Lung (tissue), 12 donors: ENCODE data around the gene EDDM13. TPM values are rescaled to one million over a fixed set of nuclear protein-coding genes. Genes with fewer than 3 reads are reported as not detected.

Experiments
- ATAC-seq: fragments of 200-7000 bp; cut with Tn5 transposase; one replicate; pipeline ENCODE4 v1.9.1; 2020; ENCODE audit warnings: moderate number of reproducible peaks; ENCODE audit not compliant: insufficient read depth, low FRiP score
- DNase-seq, 3 donors: peaks; one replicate each; pipeline ENCODE4 v3.0.0-alpha.2; 2013 to 2017
- H3K27ac ChIP-seq, 2 donors: one replicate each; pipeline ENCODE4 v1.5.1; 2013; ENCODE audit warnings: mild to moderate bottlenecking in 2 of 2, moderate library complexity in 2 of 2, control low read depth in 1 of 2, inconsistent platforms in 1 of 2, low read depth in 1 of 2, low read length in 1 of 2
- H3K27me3 ChIP-seq, 3 donors: one replicate each; pipeline ENCODE4 v1.5.1; 2013; ENCODE audit warnings: low read length in 2 of 3; ENCODE audit not compliant: control insufficient read depth in 3 of 3, insufficient read depth in 3 of 3
- H3K36me3 ChIP-seq, 4 donors: one replicate each; pipeline ENCODE4 v1.5.1; 2013; ENCODE audit warnings: low read length in 4 of 4, mild to moderate bottlenecking in 1 of 4, moderate library complexity in 1 of 4; ENCODE audit not compliant: control insufficient read depth in 4 of 4, insufficient read depth in 4 of 4
- H3K4me1 ChIP-seq, 5 donors: one replicate each; pipeline ENCODE4 v1.5.1; 2013; ENCODE audit warnings: low read length in 5 of 5, mild to moderate bottlenecking in 2 of 5, moderate library complexity in 1 of 5; ENCODE audit not compliant: control insufficient read depth in 5 of 5, insufficient read depth in 5 of 5
- H3K4me3 ChIP-seq: one replicate; pipeline ENCODE4 v1.5.1; 2013; ENCODE audit warnings: mild to moderate bottlenecking, control low read depth, moderate library complexity
- H3K9ac ChIP-seq, 2 donors: one replicate each; pipeline ENCODE4 v1.5.1; 2013; ENCODE audit warnings: low read length in 2 of 2, control low read depth in 1 of 2; ENCODE audit not compliant: insufficient read depth in 1 of 2
- H3K9me3 ChIP-seq, 4 donors: one replicate each; pipeline ENCODE4 v1.5.1; 2013; ENCODE audit warnings: low read length in 3 of 4, mild to moderate bottlenecking in 1 of 4, moderate library complexity in 1 of 4; ENCODE audit not compliant: control insufficient read depth in 4 of 4, insufficient read depth in 3 of 4
- CTCF ChIP-seq: IDR thresholded peaks from 2 replicates; pipeline ENCODE4 v1.5.1; 2012; ENCODE audit warnings: mild to moderate bottlenecking; ENCODE audit errors: control extremely low read depth, extremely low read depth
- WGBS, 2 donors: extraction: QIAGEN DNeasy Blood & Tissue Kit; methylation state at CpG; one replicate each; pipeline ENCODE4 v1.1.7; 2013; 5-methylcytosine and 5-hydroxymethylcytosine counted together
- polyA plus RNA-seq, 2 donors: library from polyadenylated mRNA; stranded (reverse); fragments of 200-250 nt; gene quantifications; one replicate each; pipeline ENCODE4 v1.2.1, GENCODE V29; 2013
- total RNA-seq, 2 donors: library from RNA; depleted of rRNA in 1 of 2; stranded (reverse); fragments of >200 nt in 1 of 2; gene quantifications; one replicate each; pipeline ENCODE4 v1.2.1, GENCODE V29; 2014 to 2021
- donor health status: control.
- donor health status: control.
- donor health status: Bipolar disorder and iron deficiency.
- donor health status: healthy.
- donor health status: DM: yes; HTN: yes; CAD: no.

EDDM13 gene
- total and polyA plus RNA-seq, 4 donors = 1.1 to 3.0 (median 1.3) TPM; not detected in 1

GRCh38 chr19:56295531-56296455 lies 23.2 kb downstream of the EDDM13 start:
- no peaks in the 10 kb centered on the region for H3K27me3 ChIP-seq
- H3K4me1 ChIP-seq = peaks cover 0 to 1% (median 0%) of the 10 kb centered on the region in 5 donors
- H3K9ac ChIP-seq = no peak overlapping the region
- H3K4me3 ChIP-seq = no peak overlapping the region
- 96 to 97% methylated on average over 21 to 22 of the region's 22 CpGs for WGBS, 2 donors
- peaks cover 0 to 4% (median 0%) of the 10 kb centered on the region in 4 donors for H3K9me3 ChIP-seq
- TF ChIP-seq CTCF = no peak
- no peak for ATAC-seq
- no peak overlapping the region for H3K27ac ChIP-seq
- DNase-seq = no peak
- peaks cover 2 to 28% (median 20%) of the 10 kb centered on the region in 4 donors for H3K36me3 ChIP-seq

GRCh38 chr19:56297010-56297409 lies 24.5 kb downstream of the EDDM13 start:
- TF ChIP-seq CTCF = no peak
- Histone ChIP-seq H3K4me1 (peaks cover 0 to 9% (median 0%) of the 10 kb centered on the region in 5 donors), H3K9me3 (peaks cover 0 to 4% (median 0%) of the 10 kb centered on the region in 4 donors), H3K9ac (no peak overlapping the region), H3K27ac (no peak overlapping the region), H3K36me3 (peaks cover 0 to 28% (median 17%) of the 10 kb centered on the region in 4 donors), H3K27me3 (no peaks in the 10 kb centered on the region), H3K4me3 (no peak overlapping the region)
- no peak for ATAC-seq
- no peak for DNase-seq
- 94 to 95% methylated on average over 3 of the region's 3 CpGs for WGBS, 2 donors

- H3K4me3 ChIP-seq = no peak overlapping the region
- H3K9me3 ChIP-seq = no peaks in the 10 kb centered on the region
- DNase-seq = no peak
- no peak for TF ChIP-seq CTCF
- no peak for ATAC-seq
- H3K36me3 ChIP-seq = peaks cover 0 to 24% (median 12%) of the 10 kb centered on the region in 4 donors
- no peaks in the 10 kb centered on the region for H3K27me3 ChIP-seq
- WGBS, 2 donors = 91 to 95% methylated on average over 3 of the region's 3 CpGs
- H3K9ac ChIP-seq = no peak overlapping the region
- no peak overlapping the region for H3K27ac ChIP-seq
- peaks cover 0 to 9% (median 0%) of the 10 kb centered on the region in 5 donors for H3K4me1 ChIP-seq
Measured at GRCh38 chr19:56299688-56300087, 27.1 kb downstream of the EDDM13 start.
